ENCODE results near the gene SEC14L5. TPM values are rescaled to one million over a fixed set of nuclear protein-coding genes. Genes with fewer than 3 reads are reported as not detected.

SEC14L5 gene
- total and polyA plus RNA-seq, 9 donors, result 0.11 to 1.5 (median 0.38) TPM

DNA sequence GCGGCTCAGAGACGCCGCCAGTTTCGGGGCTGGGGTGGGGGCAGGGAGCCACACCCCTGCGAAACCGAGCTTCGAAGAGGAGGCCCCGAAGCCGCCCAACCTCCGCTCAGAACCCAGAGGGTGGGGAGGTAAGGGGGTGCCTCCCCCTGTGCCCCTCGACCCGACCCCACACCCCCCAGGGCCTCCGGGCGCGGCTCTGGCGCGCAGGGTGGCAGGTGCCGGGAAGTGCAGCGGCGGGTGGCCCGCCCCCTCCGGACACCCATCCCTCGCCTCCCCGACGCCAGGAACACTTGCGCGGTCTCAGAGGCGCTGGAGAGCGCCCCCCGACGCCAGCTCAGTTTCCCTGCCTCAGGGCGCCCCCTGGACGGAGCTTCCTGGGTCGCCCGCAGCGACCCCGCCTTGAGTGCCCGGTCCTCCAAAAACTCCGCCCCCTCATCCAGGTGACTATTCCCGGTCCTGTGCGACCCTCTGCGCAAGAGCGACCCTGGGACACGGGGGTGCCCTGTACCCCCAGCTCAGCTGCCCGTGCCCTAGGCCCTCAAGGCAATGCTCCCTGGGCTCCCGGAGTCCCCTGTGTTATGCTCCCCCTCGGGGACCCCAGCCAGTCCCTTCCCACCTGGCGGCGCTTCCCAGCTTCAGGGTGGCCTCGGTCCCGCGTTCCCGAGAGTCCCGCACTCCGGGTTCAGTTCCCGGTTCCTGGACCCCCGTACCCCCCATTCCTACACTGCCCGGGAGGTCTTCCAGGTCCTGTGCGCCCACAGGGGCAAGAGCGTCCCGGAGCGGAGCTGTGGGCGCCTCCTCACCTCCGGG is 21.7 kb upstream of the SEC14L5 start:
- Histone ChIP-seq H3K4me1 (ENCODE audit: insufficient read depth) (no peaks in the 10 kb centered on the region), H3K9me3 (no peaks in the 10 kb centered on the region), H3K27me3 (no peaks in the 10 kb centered on the region), H3K4me3 (peak overlapping the region; percentile 47), H3K27ac (peak overlapping the region in 1 of 2 donors; percentile 39), H3K36me3 (no peaks in the 10 kb centered on the region)
- intact Hi-C loops (cut with DNase I), result loop anchor here in 1 of 4 donors (10.0 kb wide), 1 partner anchor 82 kb away; no protein-coding TSS in a partner anchor
- DNase-seq, result peak; percentile 44 to 65 (median 47)
- WGBS, 3 donors, result 2% methylated on average over 39 to 64 of the region's 64 CpGs
- TF ChIP-seq EP300 (IDR thresholded peaks at IDR 0.05) (no peak), POLR2A (IDR thresholded peaks at IDR 0.05) (no peak), CTCF (IDR thresholded peaks at IDR 0.05) (peak in 1 of 3 donors; percentile 27)

DNA sequence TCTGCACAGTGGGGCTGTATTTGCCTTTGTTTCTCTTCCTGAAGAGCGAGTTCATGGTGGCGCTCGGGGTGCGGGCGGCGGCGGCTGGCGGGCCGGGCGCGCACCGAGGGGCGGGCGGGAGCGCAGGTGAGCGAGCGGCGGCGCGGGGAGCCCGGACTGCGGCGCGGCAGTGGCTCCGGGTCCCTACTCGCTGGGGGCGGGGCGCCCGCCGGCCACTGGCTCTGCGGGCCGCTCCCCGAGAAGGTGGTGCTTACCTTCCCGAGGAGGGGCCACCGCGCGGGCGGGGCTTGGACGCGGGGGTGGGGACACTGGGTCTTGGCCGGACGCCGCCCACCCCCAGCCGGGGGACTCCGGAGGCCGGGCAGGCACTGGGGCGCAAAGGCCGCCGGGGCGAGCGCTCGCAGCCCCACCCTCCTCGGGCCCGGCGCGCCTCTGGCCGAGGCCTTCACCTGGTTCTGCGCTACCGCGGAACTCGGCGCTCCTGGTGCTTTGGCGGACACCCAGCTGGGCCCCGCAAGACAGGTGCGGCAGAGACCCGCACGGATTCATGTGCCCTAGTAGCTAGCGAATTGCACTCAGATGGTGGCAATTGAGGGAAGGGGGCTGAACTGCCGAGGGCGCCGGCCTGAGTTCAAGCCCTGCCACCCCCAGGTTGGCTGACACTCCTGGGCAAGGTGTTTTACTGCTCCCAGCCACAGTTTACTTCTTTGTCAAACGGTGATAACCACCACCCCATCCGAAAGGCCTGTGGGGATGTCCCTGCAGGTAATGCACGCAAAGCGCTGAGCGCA is 20.9 kb upstream of the SEC14L5 start, which contains the start of gene PPL:
PPL (minus strand) TSS at position 158 of the 791 bp plus-strand sequence; CDS start at position 55, 103 bp downstream.
- 9 to 28% (median 15%) methylated on average over 21 to 76 of the region's 76 CpGs for WGBS, 3 donors

GRCh38 chr16:4937782-4938682 is 20.1 kb upstream of the SEC14L5 start:
- 81 to 85% (median 82%) methylated on average over 16 of the region's 16 CpGs for WGBS, 3 donors
- Histone ChIP-seq H3K4me3 (no peak overlapping the region), H3K36me3 (no peaks in the 10 kb centered on the region), H3K27me3 (no peaks in the 10 kb centered on the region), H3K27ac (no peak overlapping the region), H3K4me1 (ENCODE audit: insufficient read depth) (peaks cover 8% of the 10 kb centered on the region), H3K9me3 (no peaks in the 10 kb centered on the region)
- TF ChIP-seq EP300 (IDR thresholded peaks at IDR 0.05) (no peak), POLR2A (IDR thresholded peaks at IDR 0.05) (no peak), CTCF (IDR thresholded peaks at IDR 0.05) (no peak)
- no peak for DNase-seq
- intact Hi-C loops (cut with DNase I), result loop anchor here in 1 of 4 donors (10.0 kb wide), 1 partner anchor 83 kb away; no protein-coding TSS in a partner anchor

More for the DNA sequence above, 20.9 kb upstream of the SEC14L5 start, which contains the start of gene PPL:
- Histone ChIP-seq H3K4me3 (peak within 1 kb of the TSS; percentile 47), H3K4me1 (ENCODE audit: insufficient read depth) (peaks cover under 1% of the 10 kb centered on the region), H3K27me3 (no peaks in the 10 kb centered on the region), H3K9me3 (no peaks in the 10 kb centered on the region), H3K27ac (peak within 1 kb of the TSS in 1 of 2 donors; percentile 39), H3K36me3 (no peaks in the 10 kb centered on the region)
- peak; percentile 56 to 76 (median 68) for DNase-seq
- TF ChIP-seq EP300 (IDR thresholded peaks at IDR 0.05), result no peak
- no peak for TF ChIP-seq CTCF (IDR thresholded peaks at IDR 0.05)
- TF ChIP-seq POLR2A (IDR thresholded peaks at IDR 0.05), result no peak
- intact Hi-C loops (cut with DNase I), result loop anchor here in 1 of 4 donors (10.0 kb wide), 1 partner anchor 82 kb away; no protein-coding TSS in a partner anchor

Measured in ovary (tissue), 9 donors.